ENCODE data around the gene DEGS2. TPM values are rescaled to one million over a fixed set of nuclear protein-coding genes. Genes with fewer than 3 reads are reported as not detected.

The DEGS2 gene
- total RNA-seq, 6 donors from 2014 or later = 2.0 to 19.9 (median 5.4) TPM

- TF ChIP-seq, protein P1, sequence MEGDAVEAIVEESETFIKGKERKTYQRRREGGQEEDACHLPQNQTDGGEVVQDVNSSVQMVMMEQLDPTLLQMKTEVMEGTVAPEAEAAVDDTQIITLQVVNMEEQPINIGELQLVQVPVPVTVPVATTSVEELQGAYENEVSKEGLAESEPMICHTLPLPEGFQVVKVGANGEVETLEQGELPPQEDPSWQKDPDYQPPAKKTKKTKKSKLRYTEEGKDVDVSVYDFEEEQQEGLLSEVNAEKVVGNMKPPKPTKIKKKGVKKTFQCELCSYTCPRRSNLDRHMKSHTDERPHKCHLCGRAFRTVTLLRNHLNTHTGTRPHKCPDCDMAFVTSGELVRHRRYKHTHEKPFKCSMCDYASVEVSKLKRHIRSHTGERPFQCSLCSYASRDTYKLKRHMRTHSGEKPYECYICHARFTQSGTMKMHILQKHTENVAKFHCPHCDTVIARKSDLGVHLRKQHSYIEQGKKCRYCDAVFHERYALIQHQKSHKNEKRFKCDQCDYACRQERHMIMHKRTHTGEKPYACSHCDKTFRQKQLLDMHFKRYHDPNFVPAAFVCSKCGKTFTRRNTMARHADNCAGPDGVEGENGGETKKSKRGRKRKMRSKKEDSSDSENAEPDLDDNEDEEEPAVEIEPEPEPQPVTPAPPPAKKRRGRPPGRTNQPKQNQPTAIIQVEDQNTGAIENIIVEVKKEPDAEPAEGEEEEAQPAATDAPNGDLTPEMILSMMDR (IDR thresholded peaks at IDR 0.05) = no peak
- no peak for TF ChIP-seq EP300 (IDR thresholded peaks at IDR 0.05)
- TF ChIP-seq POLR2AphosphoS5 (IDR thresholded peaks at IDR 0.05) = no peak
- TF ChIP-seq POLR2A (IDR thresholded peaks at IDR 0.05) = no peak
- Histone ChIP-seq H3K27me3 (no peaks in the 10 kb centered on the region), H3K4me1 (peaks cover 48 to 67% (median 54%) of the 10 kb centered on the region in 4 donors), H3K9me3 (no peaks in the 10 kb centered on the region), H3K36me3 (no peaks in the 10 kb centered on the region), H3K27ac (peak overlapping the region; percentile 12 to 68 (median 52)), H3K4me3 (no peak overlapping the region)
- DNase-seq (peak in 1 of 2 donors; percentile 42), ATAC-seq (ENCODE audit: low FRiP score in 2 of 2) (peak in 1 of 2 donors; percentile 55)
- WGBS, 2 donors = 78 to 83% methylated on average over 5 of the region's 5 CpGs
Measured at GRCh38 chr14:100107236-100107635, 52.2 kb downstream of the DEGS2 start.

- no peak overlapping the region for H3K4me3 ChIP-seq
- DNase-seq (peak in 1 of 2 donors; percentile 31), ATAC-seq (ENCODE audit: low FRiP score in 2 of 2) (peak; percentile 31 to 55)
- no peaks in the 10 kb centered on the region for H3K36me3 ChIP-seq
- peaks cover 51 to 67% (median 54%) of the 10 kb centered on the region in 4 donors for H3K4me1 ChIP-seq
- no peaks in the 10 kb centered on the region for H3K9me3 ChIP-seq
- TF ChIP-seq EP300 (IDR thresholded peaks at IDR 0.05) = no peak
- TF ChIP-seq POLR2A (IDR thresholded peaks at IDR 0.05) = no peak
- peak in 1 of 2 donors; percentile 7 for TF ChIP-seq POLR2AphosphoS5 (IDR thresholded peaks at IDR 0.05)
- TF ChIP-seq, protein P1 (IDR thresholded peaks at IDR 0.05) = peak in 1 of 6 experiments; percentile 8
- H3K27me3 ChIP-seq = no peaks in the 10 kb centered on the region
- WGBS, 2 donors = 63 to 64% methylated on average over 17 of the region's 17 CpGs
- peak overlapping the region; percentile 12 to 68 (median 52) for H3K27ac ChIP-seq
Measured at GRCh38 chr14:100106250-100107112, 53.0 kb downstream of the DEGS2 start.

DNA sequence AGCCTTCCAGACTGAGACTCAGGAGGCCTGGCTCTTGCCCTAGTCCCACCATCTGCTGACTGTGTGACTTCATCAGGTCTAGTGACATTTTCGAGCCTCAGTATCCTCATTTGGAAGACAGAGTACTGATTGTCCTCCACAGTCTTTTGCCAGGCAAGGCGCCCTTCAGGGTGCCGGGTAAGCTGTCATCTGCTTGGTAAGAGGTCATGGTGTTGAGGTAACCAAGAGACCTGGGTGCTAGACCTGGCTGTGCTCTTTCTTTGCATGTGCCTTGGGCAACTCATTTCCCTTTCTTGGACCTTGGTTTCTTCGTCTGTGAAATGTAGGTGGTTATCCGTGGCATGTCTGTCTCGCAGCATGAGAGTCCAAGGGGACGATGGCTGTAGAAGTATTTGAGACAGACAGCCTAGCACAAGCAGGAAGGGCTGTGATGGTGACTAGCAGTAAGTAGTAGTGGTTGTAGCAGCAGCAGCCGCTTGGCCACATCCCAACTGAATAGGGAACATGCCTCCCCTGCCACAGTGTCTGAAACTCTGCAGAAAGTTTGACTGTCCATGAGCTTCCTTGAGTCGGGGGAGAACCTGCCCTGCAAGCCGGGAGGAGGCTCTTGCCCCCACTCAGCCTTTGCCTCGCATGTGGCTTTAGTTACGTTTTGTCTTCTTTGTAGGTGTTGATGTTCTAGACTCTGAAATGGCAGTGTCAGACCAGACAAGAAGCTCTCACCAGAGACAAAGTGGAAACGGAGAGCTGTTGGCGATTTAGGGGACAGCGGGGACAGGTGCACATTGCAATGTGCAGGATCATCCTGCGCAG lies 53.9 kb downstream of the DEGS2 start:
- Histone ChIP-seq H3K4me1 (peaks cover 51 to 67% (median 54%) of the 10 kb centered on the region in 4 donors), H3K27me3 (no peaks in the 10 kb centered on the region), H3K9me3 (no peaks in the 10 kb centered on the region), H3K4me3 (no peak overlapping the region), H3K27ac (peak overlapping the region in 3 of 4 donors; percentile 3 to 45 (median 20)), H3K36me3 (no peaks in the 10 kb centered on the region)
- 74 to 83% methylated on average over 16 of the region's 16 CpGs for WGBS, 2 donors
- peak in 1 of 2 donors; percentile 36 for DNase-seq
- no peak for ATAC-seq (ENCODE audit: low FRiP score in 2 of 2)
- TF ChIP-seq, protein P1 (IDR thresholded peaks at IDR 0.05) = no peak
- TF ChIP-seq POLR2AphosphoS5 (IDR thresholded peaks at IDR 0.05) (no peak), EP300 (IDR thresholded peaks at IDR 0.05) (no peak), POLR2A (IDR thresholded peaks at IDR 0.05) (no peak)

DNA sequence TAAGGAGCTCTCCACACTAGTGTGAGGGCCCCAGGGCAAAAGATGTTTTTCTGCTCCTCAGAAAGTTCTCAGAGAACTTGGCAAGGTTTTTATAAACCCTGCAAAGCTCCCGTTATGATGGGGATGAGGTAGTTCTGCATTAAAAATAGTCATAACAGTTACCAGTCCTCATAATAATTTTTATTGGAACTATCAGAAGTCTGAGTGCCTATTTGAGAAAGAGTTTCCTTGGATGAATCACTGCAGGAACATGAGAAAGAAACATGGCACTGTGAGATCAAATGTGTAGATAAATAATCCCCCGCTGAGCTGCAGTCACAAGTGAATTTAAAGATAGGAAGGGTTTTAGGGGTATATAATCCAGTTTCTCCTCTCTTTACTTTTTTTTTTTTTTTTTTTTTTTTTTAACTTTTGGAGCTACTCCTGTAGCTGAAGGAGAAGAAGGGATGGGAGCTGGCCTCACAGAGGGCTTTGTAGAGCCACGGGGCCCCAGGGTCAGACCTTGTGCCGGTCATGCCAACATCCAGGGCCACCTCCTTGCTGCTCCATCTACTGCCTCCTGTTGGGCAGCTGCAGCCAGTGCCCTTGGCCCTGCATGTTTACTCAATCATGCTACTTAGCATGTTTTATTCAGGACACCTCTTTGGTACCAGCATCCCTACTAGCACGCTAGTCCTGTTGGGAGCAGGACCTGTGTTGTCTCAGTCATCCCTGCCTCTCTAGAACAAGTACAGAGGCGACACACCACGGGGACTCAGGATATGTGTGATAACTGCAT lies 54.7 kb downstream of the DEGS2 start:
- Histone ChIP-seq H3K4me3 (no peak overlapping the region), H3K4me1 (peaks cover 51 to 67% (median 54%) of the 10 kb centered on the region in 4 donors), H3K27me3 (no peaks in the 10 kb centered on the region), H3K9me3 (no peaks in the 10 kb centered on the region), H3K27ac (peak overlapping the region in 3 of 4 donors; percentile 13 to 31 (median 20)), H3K36me3 (no peaks in the 10 kb centered on the region)
- no peak for TF ChIP-seq POLR2A (IDR thresholded peaks at IDR 0.05)
- no peak for TF ChIP-seq POLR2AphosphoS5 (IDR thresholded peaks at IDR 0.05)
- TF ChIP-seq, protein P1 (IDR thresholded peaks at IDR 0.05) = no peak
- no peak for TF ChIP-seq EP300 (IDR thresholded peaks at IDR 0.05)
- WGBS, 2 donors = 79 to 83% methylated on average over 7 of the region's 7 CpGs
- no peak for ATAC-seq (ENCODE audit: low FRiP score in 2 of 2)
- DNase-seq = no peak

Measured in upper lobe of left lung (tissue), 6 donors.